HCT116 (cell line): ENCODE results near the gene SLC16A10. TPM values are rescaled to one million over a fixed set of nuclear protein-coding genes. Genes with fewer than 3 reads are reported as not detected.

Experiments
- ATAC-seq: fragments of 200-7000 bp; cut with Tn5 transposase; 2 replicates; pipeline ENCODE4 v1.9.1; 2020; ENCODE audit warnings: mild to moderate bottlenecking, moderate library complexity
- BruUV-seq: library from RNA; stranded (reverse); fragments of 400-500 nt; replicated peaks from 2 replicates; lab custom pipeline; 2021; lab: Mats Ljungman, UMichigan
- CTCF ChIA-PET: fragments of 300-600 bp; sonication (Branson Sonifier 250); formaldehyde crosslinking; loops from one replicate; lab custom pipeline; 2021; ENCODE audit warnings: antibody characterized with exemption; lab: Charles Lee
- POLR2A ChIA-PET: fragments of 300-600, 350-600 bp; sonication (Branson Sonifier 250); formaldehyde crosslinking; loops from one replicate; lab custom pipeline; 2021; ENCODE audit warnings: antibody characterized with exemption; lab: Charles Lee
- RAD21 ChIA-PET, 2 experiments: fragments of 300-600 bp; sonication (Branson Sonifier 250); formaldehyde crosslinking; loops; one replicate each; lab custom pipeline; 2023; ENCODE audit warnings: low total read pairs in 2 of 2; ENCODE audit not compliant: uncharacterized antibody in 2 of 2, unreplicated experiment in 2 of 2, low non-redundant PET in 1 of 2; lab: Charles Lee
- DNase-seq: peaks from one replicate; pipeline ENCODE4 v3.0.0-alpha.2; 2010; ENCODE audit warnings: low read depth, low spot score
- H2AFZ ChIP-seq: fragments of 200-600 bp; shearing (Covaris generic), sonication (generic); 2 replicates; pipeline ENCODE4 v1.6.1; 2017; ENCODE audit warnings: low read depth, mixed run types, mixed read lengths, antibody characterized with exemption, low read length; ENCODE audit not compliant: poor library complexity, severe bottlenecking
- H3K27ac ChIP-seq: 2 replicates; pipeline ENCODE4 v1.5.1; 2012; ENCODE audit warnings: low read depth, low read length
- H3K27me3 ChIP-seq: fragments of 200-600 bp; sonication (generic); 2 replicates; pipeline ENCODE4 v1.6.1; 2016; ENCODE audit warnings: mixed run types, low read length, mixed read lengths; ENCODE audit not compliant: insufficient read depth
- H3K36me3 ChIP-seq, 2 experiments: fragments of 200-500 bp in 1 of 2; fragments of 200-600 bp in 1 of 2; sonication (Bioruptor generic) in 1 of 2; sonication (generic) in 1 of 2; 2 replicates each; pipeline versions ENCODE4 v1.5.1 to v1.6.1; 2014 to 2016; ENCODE audit warnings: low read length in 2 of 2, inconsistent platforms in 1 of 2, mixed read lengths in 1 of 2, mixed run types in 1 of 2; ENCODE audit not compliant: insufficient read depth in 2 of 2, control insufficient read depth in 1 of 2
- H3K4me1 ChIP-seq, 2 experiments: fragments of 200-600 bp in 1 of 2; sonication (generic) in 1 of 2; 2 replicates each; pipeline versions ENCODE4 v1.5.1 to v1.6.1; 2012 to 2017; ENCODE audit warnings: low read length in 2 of 2, inconsistent platforms in 1 of 2, mild to moderate bottlenecking in 1 of 2, mixed read lengths in 1 of 2, mixed run types in 1 of 2, moderate library complexity in 1 of 2; ENCODE audit not compliant: insufficient read depth in 2 of 2, control insufficient read depth in 1 of 2
- H3K4me2 ChIP-seq: fragments of 200-600 bp; sonication (generic); 2 replicates; pipeline ENCODE4 v1.6.1; 2017; ENCODE audit warnings: mixed run types, low read length, mixed read lengths
- H3K4me3 ChIP-seq, 2 experiments: fragments of 200-600 bp in 1 of 2; sonication (generic) in 1 of 2; replicated peaks in 1 of 2; 2 replicates each; pipeline ENCODE4 v1.5.1; 2011 to 2016; ENCODE audit warnings: low read length in 2 of 2, control low read depth in 1 of 2, low read depth in 1 of 2, mild to moderate bottlenecking in 1 of 2, mixed read lengths in 1 of 2, mixed run types in 1 of 2
- H3K79me2 ChIP-seq: fragments of 200-600 bp; sonication (generic); 2 replicates; pipeline ENCODE4 v1.6.1; 2017; ENCODE audit warnings: mild to moderate bottlenecking, mixed run types, low read length, moderate library complexity, mixed read lengths; ENCODE audit not compliant: insufficient read depth
- H3K9ac ChIP-seq: fragments of 200-600 bp; sonication (generic); 2 replicates; pipeline ENCODE4 v1.6.1; 2016; ENCODE audit warnings: low read length, mixed read lengths
- H3K9me2 ChIP-seq: fragments of 200-600 bp; sonication (generic), shearing (Covaris generic); 2 replicates; pipeline ENCODE4 v1.6.1; 2017; ENCODE audit warnings: mixed run types, mild to moderate bottlenecking, moderate library complexity; ENCODE audit not compliant: insufficient read depth
- H3K9me3 ChIP-seq, 2 experiments: fragments of 200-500 bp in 1 of 2; fragments of 200-600 bp in 1 of 2; sonication (Bioruptor generic) in 1 of 2; sonication (generic) in 1 of 2; 2 replicates each; pipeline ENCODE4 v1.6.1; 2014 to 2017; ENCODE audit warnings: low read length in 2 of 2, mixed read lengths in 2 of 2, inconsistent platforms in 1 of 2, low read depth in 1 of 2, mild to moderate bottlenecking in 1 of 2, mixed run types in 1 of 2, moderate library complexity in 1 of 2; ENCODE audit not compliant: control insufficient read depth in 1 of 2, insufficient read depth in 1 of 2
- H4K20me1 ChIP-seq: fragments of 200-600 bp; sonication (generic), shearing (Covaris generic); 2 replicates; pipeline ENCODE4 v1.6.1; 2017; ENCODE audit warnings: mixed run types, mild to moderate bottlenecking, moderate library complexity; ENCODE audit not compliant: insufficient read depth
- ATF3 ChIP-seq: IDR thresholded peaks from 2 replicates; pipeline ENCODE4 v1.6.1; 2012
- EZH2 ChIP-seq: fragments of 200-600 bp; sonication (generic); IDR thresholded peaks from 2 replicates; pipeline ENCODE4 v1.6.1; 2017; ENCODE audit warnings: antibody characterized with exemption, mixed run types
- FOSL1 ChIP-seq: IDR thresholded peaks from 2 replicates; pipeline ENCODE4 v1.6.1; 2012; ENCODE audit warnings: low read depth
- JUND ChIP-seq: IDR thresholded peaks from 2 replicates; pipeline ENCODE4 v1.6.1; 2012
- POLR2A ChIP-seq: IDR thresholded peaks from 2 replicates; pipeline ENCODE4 v1.7.0; 2011; ENCODE audit warnings: borderline replicate concordance; ENCODE audit not compliant: insufficient read depth, insufficient read length; ENCODE audit errors: extremely low read depth
- RAD21 ChIP-seq: IDR thresholded peaks from 2 replicates; pipeline ENCODE4 v1.6.1; 2012; ENCODE audit warnings: low read depth, mild to moderate bottlenecking
- REST ChIP-seq: IDR thresholded peaks from 2 replicates; pipeline ENCODE4 v1.6.1; 2012; ENCODE audit warnings: low read depth
- SRF ChIP-seq: IDR thresholded peaks from 2 replicates; pipeline ENCODE4 v1.6.1; 2012; ENCODE audit warnings: low read depth
- YY1 ChIP-seq: IDR thresholded peaks from 2 replicates; pipeline ENCODE4 v1.6.1; 2011; ENCODE audit warnings: low read length, low read depth, moderate library complexity, mild to moderate bottlenecking; ENCODE audit not compliant: insufficient replicate concordance; ENCODE audit errors: extremely low read depth
- ZFX ChIP-seq: fragments of 450-650 bp; IDR thresholded peaks from 2 replicates; pipeline ENCODE4 v1.6.1; 2017
- intact Hi-C: fragments of 100-400 bp; cut with micrococcal nuclease; formaldehyde crosslinking; loops from 2 replicates; pipeline ENCODE4 v1.10.0; 2022
- total RNA-seq: library from RNA; stranded (reverse); gene quantifications from one replicate; pipeline ENCODE4 v1.2.1, GENCODE V29; 2021; ENCODE audit not compliant: unreplicated experiment

The SLC16A10 gene
- total RNA-seq, 1 experiment from 2014 or later, result 8.3 TPM

DNA sequence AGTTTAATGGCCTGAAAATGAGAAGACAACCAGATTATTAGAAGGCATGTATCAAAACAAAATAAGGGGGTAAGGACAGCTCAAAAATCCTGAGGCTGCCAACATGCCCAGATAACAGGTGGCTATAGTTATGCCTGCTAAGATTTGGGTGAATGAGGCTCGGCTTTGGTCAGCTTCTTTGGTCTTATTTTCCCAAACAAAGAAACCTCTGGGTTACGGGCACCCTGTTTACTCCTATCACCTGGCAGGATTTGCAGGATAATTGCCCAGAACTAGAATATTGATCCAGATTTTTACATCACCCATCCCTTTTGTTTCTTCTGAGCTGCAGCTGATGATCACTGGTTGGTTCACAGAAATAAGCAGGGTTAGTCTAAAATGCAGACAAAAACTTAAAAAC lies 74.3 kb downstream of the SLC16A10 start:
- intact Hi-C loops, result no loop called here
- ChIA-PET POLR2A (no interaction called here), CTCF (no interaction called here), RAD21 (no interaction called here)
- no peaks in the 10 kb centered on the region for H3K79me2 ChIP-seq
- no peaks in the 10 kb centered on the region for H3K27me3 ChIP-seq
- no TSS peak for BruUV-seq
- H3K4me2 ChIP-seq, result no peak overlapping the region
- no peaks in the 10 kb centered on the region for H4K20me1 ChIP-seq
- no peak overlapping the region for H3K27ac ChIP-seq
- no peaks in the 10 kb centered on the region for H3K9me3 ChIP-seq
- no peaks in the 10 kb centered on the region for H3K9me2 ChIP-seq
- ATAC-seq (no peak), DNase-seq (no peak)
- no peak overlapping the region for H2AFZ ChIP-seq
- TF ChIP-seq FOSL1 (no peak), POLR2A (no peak), RAD21 (no peak), REST (no peak), YY1 (no peak), ZFX (no peak), ATF3 (no peak), JUND (no peak), SRF (no peak), EZH2 (no peak)
- H3K4me3 ChIP-seq, result no peak overlapping the region
- no peak overlapping the region for H3K9ac ChIP-seq
- 0 out of 4 replicates have a peak, but pooled peaks cover 0 to 3% of the 10 kb centered on the region in 2 experiments for H3K4me1 ChIP-seq
- no peaks in the 10 kb centered on the region for H3K36me3 ChIP-seq
